H1 (cell line): ENCODE measurements around the gene RAP2B. TPM values are rescaled to one million over a fixed set of nuclear protein-coding genes. Genes with fewer than 3 reads are reported as not detected.

ENCODE experiments used
- BCL11A ChIP-seq, 2 experiments: IDR thresholded peaks; one replicate each; pipeline ENCODE4 v1.6.1; 2011; ENCODE audit warnings: low read depth in 2 of 2, low read length in 2 of 2, mild to moderate bottlenecking in 2 of 2
- CHD2 ChIP-seq: IDR thresholded peaks from 2 replicates; pipeline ENCODE4 v1.6.1; 2012; ENCODE audit warnings: low read length, improper control_type of control experiment
- HDAC6 ChIP-seq: IDR thresholded peaks from one replicate; pipeline ENCODE4 v1.7.1; 2012; ENCODE audit warnings: low read depth, mild to moderate bottlenecking, inconsistent platforms, low read length, moderate library complexity
- KDM5A ChIP-seq: fragments of 200-600 bp; IDR thresholded peaks from 2 replicates; pipeline ENCODE4 v1.7.1; 2012; ENCODE audit warnings: mild to moderate bottlenecking, low read length, inconsistent platforms, mixed read lengths
- POU5F1 ChIP-seq: IDR thresholded peaks from 2 replicates; pipeline ENCODE4 v1.6.1; 2011; ENCODE audit warnings: low read depth, mild to moderate bottlenecking, low read length, moderate library complexity
- SP1 ChIP-seq: IDR thresholded peaks from 2 replicates; pipeline ENCODE4 v1.6.1; 2011; ENCODE audit warnings: low read depth, low read length
- TAF1 ChIP-seq: IDR thresholded peaks from 2 replicates; pipeline ENCODE4 v1.6.1; 2011; ENCODE audit warnings: mild to moderate bottlenecking, low read depth, low read length
- polyA plus RNA-seq, 7 experiments: library from polyadenylated mRNA; depleted of rRNA in 3 of 7; stranded (reverse) in 5 of 7; unstranded in 2 of 7; fragments of >200 nt in 5 of 7; fragments of 200-250 nt in 2 of 7; gene quantifications; 1 replicate in 5 of 7; 2 replicates in 1 of 7; 4 replicates in 1 of 7; pipeline versions ENCODE4 v1.2.1 to v1.2.3, GENCODE V29; 2011 to 2013; ENCODE audit warnings: missing spikeins in 2 of 7, mixed read lengths in 2 of 7
- total RNA-seq: library from RNA; stranded (reverse); fragmentation: NEBNext Ultra II Directional; extraction: Animal tissue kit (Norgen Biotek cat#: 25700); gene quantifications from 2 replicates; pipeline ENCODE4 v1.2.1, GENCODE V29; 2021

Gene RAP2B
- total and polyA plus RNA-seq, 2 of the 8 experiments (the other 6 are each of a cell fraction or from before 2014, with no cell fraction given): 7.5 to 20.3 TPM

DNA sequence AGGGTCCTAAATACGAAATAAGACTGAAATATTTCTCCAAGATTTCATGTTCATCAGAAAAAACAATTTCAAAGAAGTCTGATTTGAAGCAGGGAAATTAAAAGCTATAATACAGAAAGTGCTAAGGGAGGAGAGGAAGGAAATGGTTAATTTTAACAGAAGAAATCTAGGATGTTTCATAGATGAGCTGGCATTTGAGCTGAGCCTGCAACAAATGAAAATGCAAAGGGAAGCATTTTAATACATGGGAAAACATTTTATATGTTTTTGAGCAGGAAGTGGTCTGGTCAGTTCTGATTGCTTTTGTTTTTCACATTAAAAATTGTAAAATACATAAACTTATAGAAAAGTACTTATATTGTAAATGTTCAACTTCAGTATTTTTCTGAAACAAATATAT is 17.2 kb upstream of the RAP2B start (continued):
- TF ChIP-seq BCL11A (IDR thresholded peaks at IDR 0.05; ENCODE audit: low read depth in 2 of 2, low read length in 2 of 2) (no peak), POU5F1 (no peak), SP1 (no peak), HDAC6 (no peak), CHD2 (no peak), TAF1 (no peak), KDM5A (no peak)
